Neural progenitor cell (in vitro differentiated cells): ENCODE data around the gene TWNK.
"Not testable (repeated sequence)": the region's sequence is repeated elsewhere in the genome, so short reads cannot be mapped to it uniquely, and the experiment has no call there.

Source experiments
- EZH2 ChIP-seq: fragments of 200-600 bp; sonication (generic); IDR thresholded peaks from 2 replicates; pipeline ENCODE4 v1.6.1; 2017; ENCODE audit warnings: antibody characterized with exemption, mild to moderate bottlenecking, moderate library complexity
- TF ChIP-seq, protein P1 (sequence below): fragments of 200-600 bp; sonication (generic); IDR thresholded peaks from 2 replicates; pipeline ENCODE4 v1.5.1; 2017; ENCODE audit warnings: antibody characterized with exemption, mild to moderate bottlenecking

DNA sequence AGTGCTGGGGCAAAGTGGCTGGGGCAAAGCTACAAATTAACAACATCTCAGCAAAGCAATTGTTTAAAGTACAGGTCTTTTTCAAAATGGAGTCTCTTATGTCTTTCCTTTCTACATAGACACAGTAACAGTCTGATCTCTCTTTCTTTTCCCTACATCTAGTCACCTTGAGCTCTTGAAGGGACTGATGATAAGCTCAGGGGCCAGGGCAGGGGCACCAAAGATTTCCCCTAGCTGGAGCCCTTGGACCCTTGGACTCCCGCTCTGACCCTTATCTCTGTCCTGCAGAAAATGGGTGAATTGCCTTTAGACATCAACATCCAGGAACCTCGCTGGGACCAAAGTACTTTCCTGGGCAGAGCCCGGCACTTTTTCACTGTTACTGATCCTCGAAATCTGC, 47.1 kb downstream of the TWNK start:
- TF ChIP-seq, protein P1, sequence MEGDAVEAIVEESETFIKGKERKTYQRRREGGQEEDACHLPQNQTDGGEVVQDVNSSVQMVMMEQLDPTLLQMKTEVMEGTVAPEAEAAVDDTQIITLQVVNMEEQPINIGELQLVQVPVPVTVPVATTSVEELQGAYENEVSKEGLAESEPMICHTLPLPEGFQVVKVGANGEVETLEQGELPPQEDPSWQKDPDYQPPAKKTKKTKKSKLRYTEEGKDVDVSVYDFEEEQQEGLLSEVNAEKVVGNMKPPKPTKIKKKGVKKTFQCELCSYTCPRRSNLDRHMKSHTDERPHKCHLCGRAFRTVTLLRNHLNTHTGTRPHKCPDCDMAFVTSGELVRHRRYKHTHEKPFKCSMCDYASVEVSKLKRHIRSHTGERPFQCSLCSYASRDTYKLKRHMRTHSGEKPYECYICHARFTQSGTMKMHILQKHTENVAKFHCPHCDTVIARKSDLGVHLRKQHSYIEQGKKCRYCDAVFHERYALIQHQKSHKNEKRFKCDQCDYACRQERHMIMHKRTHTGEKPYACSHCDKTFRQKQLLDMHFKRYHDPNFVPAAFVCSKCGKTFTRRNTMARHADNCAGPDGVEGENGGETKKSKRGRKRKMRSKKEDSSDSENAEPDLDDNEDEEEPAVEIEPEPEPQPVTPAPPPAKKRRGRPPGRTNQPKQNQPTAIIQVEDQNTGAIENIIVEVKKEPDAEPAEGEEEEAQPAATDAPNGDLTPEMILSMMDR = not testable (repeated sequence)
- TF ChIP-seq EZH2 = not testable (repeated sequence)
